SK-N-SH (cell line): ENCODE results near the gene ZSCAN18.

Experiments used
- CTCF ChIP-seq: fragments of 200-600 bp; sonication (generic); IDR thresholded peaks from 2 replicates; pipeline ENCODE4 v1.6.1; 2017; ENCODE audit warnings: antibody characterized with exemption, mild to moderate bottlenecking, moderate library complexity
- EP300 ChIP-seq, 2 experiments: IDR thresholded peaks; 2 replicates each; pipeline versions ENCODE4 v1.4.0 to v1.6.1; 2012; ENCODE audit warnings: borderline replicate concordance in 1 of 2, low read depth in 1 of 2, low read length in 1 of 2
- PBX3 ChIP-seq: IDR thresholded peaks from 2 replicates; pipeline ENCODE4; 2012
- RAD21 ChIP-seq: IDR thresholded peaks from 2 replicates; pipeline ENCODE4 v1.6.1; 2012; ENCODE audit warnings: mild to moderate bottlenecking, low read length
- REST ChIP-seq: IDR thresholded peaks from 2 replicates; pipeline ENCODE4 v1.6.1; 2012; ENCODE audit warnings: mild to moderate bottlenecking, low read depth, low read length, moderate library complexity
- RFX5 ChIP-seq: IDR thresholded peaks from 2 replicates; pipeline ENCODE4 v1.6.1; 2012; ENCODE audit warnings: mild to moderate bottlenecking, improper control_type of control experiment, low read length
- SMC3 ChIP-seq: IDR thresholded peaks from 2 replicates; pipeline ENCODE4 v1.6.1; 2012; ENCODE audit warnings: low read depth, low read length, improper control_type of control experiment
- TAF1 ChIP-seq: IDR thresholded peaks from 2 replicates; pipeline ENCODE4 v1.6.1; 2012; ENCODE audit warnings: low read depth, mild to moderate bottlenecking, low read length, moderate library complexity, borderline replicate concordance
- YY1 ChIP-seq: IDR thresholded peaks from 2 replicates; pipeline ENCODE4 v1.4.0; 2012; ENCODE audit warnings: low read depth, mild to moderate bottlenecking

- TF ChIP-seq CTCF (no peak), PBX3 (no peak), EP300 (IDR thresholded peaks at IDR 0.05; ENCODE audit: borderline replicate concordance in 1 of 2, low read depth in 1 of 2, low read length in 1 of 2) (no peak), RFX5 (no peak), REST (no peak), SMC3 (no peak), TAF1 (no peak), YY1 (no peak), RAD21 (no peak)
Observed at GRCh38 chr19:58045411-58046050, 52.5 kb downstream of the ZSCAN18 start.
